Daoy (cell line): ENCODE results near the gene MAGOHB. TPM values are rescaled to one million over a fixed set of nuclear protein-coding genes. Genes with fewer than 3 reads are reported as not detected.

Experiments used
- DNase-seq: peaks from one replicate; pipeline ENCODE4 v3.0.0-alpha.2; 2015; ENCODE audit warnings: low read depth
- total RNA-seq: library from RNA; depleted of rRNA; stranded (reverse); fragments of >200 nt; shearing (Covaris generic); gene quantifications from 2 replicates; pipeline ENCODE4 v1.2.3, GENCODE V29; 2014; rRNA removed

The MAGOHB gene
- total RNA-seq, 1 experiment from 2014 or later, result 32.1 TPM

- DNase-seq, result no peak
These were observed 58.5 kb downstream of the MAGOHB start for GRCh38 chr12:10554756-10555481.

GRCh38 chr12:10554228-10554755 is 59.1 kb downstream of the MAGOHB start:
- DNase-seq, result no peak

Other genes starting within 250 kb of the MAGOHB start
- gene KLRK1, start 223.6 kb downstream of the MAGOHB start, total RNA-seq, result not detected in 2 replicates
- not detected in 2 replicates for gene KLRC4, start 203.9 kb downstream of the MAGOHB start, total RNA-seq
- not detected in 2 replicates for gene KLRC3, start 193.0 kb downstream of the MAGOHB start, total RNA-seq
- gene KLRC2, start 177.6 kb downstream of the MAGOHB start, total RNA-seq, result 0.89 and 0.97 TPM in 2 replicates
- not detected in 2 replicates for gene KLRC1, start 160.2 kb downstream of the MAGOHB start, total RNA-seq
- gene EIF2S3B, start 107.7 kb downstream of the MAGOHB start, total RNA-seq, result 0.57 TPM in 2 replicates
- 0.17 and 1.0 TPM in 2 replicates for gene STYK1, start 60.4 kb upstream of the MAGOHB start, total RNA-seq
- gene YBX3, start 109.7 kb upstream of the MAGOHB start, total RNA-seq, result 25.3 and 27.6 TPM in 2 replicates
- gene TAS2R7, start 189.0 kb upstream of the MAGOHB start, total RNA-seq, result not detected in 2 replicates
- not detected in 2 replicates for gene TAS2R8, start 193.7 kb upstream of the MAGOHB start, total RNA-seq
- gene TAS2R9, start 196.6 kb upstream of the MAGOHB start, total RNA-seq, result not detected in 2 replicates
- not detected in 2 replicates for gene TAS2R10, start 212.7 kb upstream of the MAGOHB start, total RNA-seq
- gene PRR4, start 235.9 kb upstream of the MAGOHB start, total RNA-seq, result 0.74 TPM in 1 of 2 replicates, not detected in the other